Stimulated activated CD8-positive, alpha-beta memory T cell treated with anti-CD3 and anti-CD28 coated beads, Interleukin-7, amount 100 ng/mL, for 48 hours (primary cell): Measurements from ENCODE around the gene HAGH.

Experiments used
- DNase-seq, 2 donors: peaks; one replicate each; pipeline ENCODE4 v3.0.0-alpha.2; 2020; ENCODE audit warnings: low read depth in 1 of 2; ENCODE audit errors: extremely low read depth in 1 of 2

HAGH gene

DNA sequence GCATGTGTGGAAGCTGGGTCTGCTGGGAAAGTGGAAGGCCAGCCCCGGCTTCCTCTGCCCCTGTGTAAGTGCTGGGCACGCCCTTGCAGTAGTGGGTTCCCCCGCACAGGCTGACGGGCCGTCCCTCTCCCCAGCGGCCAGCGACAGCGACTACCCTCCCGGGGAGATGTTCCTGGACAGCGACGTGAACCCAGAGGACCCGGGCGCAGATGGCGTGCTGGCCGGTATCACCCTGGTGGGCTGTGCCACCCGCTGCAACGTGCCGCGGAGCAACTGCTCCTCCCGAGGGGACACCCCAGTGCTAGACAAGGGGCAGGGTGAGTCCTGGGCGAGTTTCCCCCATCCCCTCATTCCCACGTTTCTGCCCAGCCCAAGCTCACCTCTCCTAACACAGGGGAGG is 60.8 kb downstream of the HAGH start:
- DNase-seq: no peak

DNA sequence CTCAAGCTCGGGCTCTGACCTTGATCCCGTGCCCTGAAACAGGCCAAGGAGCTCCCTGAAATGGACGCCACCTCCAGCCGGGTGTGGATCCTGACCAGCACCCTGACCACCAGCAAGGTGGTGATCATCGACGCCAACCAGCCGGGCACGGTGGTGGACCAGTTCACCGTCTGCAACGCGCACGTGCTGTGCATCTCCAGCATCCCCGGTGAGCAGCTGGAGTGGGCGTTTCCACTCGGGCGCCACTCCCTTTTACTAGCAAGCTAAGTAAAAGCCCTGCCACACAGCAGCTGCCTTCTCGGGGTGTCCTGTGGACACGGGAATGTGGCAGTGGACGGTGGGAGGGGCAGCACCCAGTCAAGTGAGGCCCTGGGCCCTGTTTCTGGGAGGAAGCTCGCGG is 61.7 kb downstream of the HAGH start:
- DNase-seq: no peak

DNA sequence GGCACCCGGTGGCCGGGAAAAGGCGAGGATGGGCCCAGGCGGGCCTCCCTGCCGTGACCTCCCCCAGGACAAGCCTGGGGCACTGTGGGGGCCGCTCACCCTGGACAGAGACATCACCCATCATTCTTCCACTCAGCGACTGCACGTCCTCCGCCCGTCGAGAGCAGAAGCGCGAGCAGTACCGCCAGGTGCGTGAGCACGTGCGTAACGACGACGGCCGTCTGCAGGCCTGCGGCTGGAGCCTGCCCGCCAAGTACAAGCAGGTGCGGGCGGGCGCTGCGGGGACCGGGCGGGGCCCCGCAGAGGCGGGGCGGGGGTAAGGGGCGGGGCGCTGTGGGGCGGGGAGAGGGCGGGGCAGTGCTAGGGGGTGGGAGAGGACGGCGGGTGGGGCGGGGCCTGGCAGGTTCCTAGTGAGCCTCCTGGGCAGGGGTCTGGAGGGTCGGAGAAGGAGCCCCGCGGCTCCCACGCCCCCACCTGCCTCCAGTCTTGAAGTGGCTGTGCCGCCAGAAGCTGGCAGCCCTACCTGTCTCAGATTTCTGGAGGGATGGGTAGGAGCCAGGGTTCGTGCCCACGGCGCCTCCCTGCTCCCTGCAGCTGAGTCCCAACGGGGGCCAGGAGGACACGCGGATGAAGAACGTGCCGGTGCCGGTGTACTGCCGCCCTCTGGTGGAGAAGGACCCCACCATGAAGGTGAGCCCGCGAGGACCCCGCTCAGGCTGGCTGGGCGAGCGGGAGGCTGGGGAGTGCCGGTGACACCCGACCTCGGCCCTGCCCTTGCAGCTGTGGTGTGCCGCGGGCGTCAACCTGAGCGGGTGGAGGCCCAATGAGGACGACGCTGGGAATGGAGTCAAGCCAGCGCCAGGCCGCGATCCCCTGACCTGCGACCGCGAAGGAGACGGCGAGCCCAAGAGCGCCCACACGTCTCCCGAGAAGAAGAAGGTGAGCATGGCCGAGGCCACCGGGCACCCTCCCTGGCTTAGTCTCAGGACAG is 62.8 kb downstream of the HAGH start:
- no peak for DNase-seq

DNA sequence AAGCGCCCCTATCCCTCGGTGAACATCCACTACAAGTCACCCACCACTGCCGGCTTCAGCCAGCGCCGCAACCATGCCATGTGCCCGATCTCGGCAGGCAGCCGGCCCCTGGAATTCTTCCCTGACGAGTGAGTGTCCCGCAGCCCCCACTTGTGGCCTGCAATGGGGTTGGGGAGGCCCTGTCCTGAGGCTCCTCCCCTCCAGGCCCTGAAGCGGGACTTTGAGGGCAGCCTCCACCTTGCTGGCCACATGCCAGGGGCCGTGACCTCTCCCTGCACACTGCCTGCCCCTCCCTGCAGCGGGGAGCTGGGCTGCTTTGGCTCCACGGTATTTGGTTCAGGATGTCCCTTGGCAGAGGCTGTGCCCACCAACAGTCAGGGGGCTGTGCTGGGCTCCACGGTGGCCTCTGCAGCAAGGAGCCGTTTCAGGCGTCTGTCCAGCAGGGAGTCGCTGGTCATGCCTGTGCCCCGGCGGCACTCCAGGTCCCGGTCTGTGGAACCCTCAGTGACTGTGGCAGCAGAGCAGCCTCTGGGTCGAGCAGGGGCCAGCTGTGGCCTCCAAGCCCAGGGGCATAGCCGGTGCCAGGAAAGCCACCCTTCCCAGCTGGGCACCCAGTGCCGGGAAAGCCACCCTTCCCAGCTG is 63.6 kb downstream of the HAGH start:
- no peak for DNase-seq

DNA sequence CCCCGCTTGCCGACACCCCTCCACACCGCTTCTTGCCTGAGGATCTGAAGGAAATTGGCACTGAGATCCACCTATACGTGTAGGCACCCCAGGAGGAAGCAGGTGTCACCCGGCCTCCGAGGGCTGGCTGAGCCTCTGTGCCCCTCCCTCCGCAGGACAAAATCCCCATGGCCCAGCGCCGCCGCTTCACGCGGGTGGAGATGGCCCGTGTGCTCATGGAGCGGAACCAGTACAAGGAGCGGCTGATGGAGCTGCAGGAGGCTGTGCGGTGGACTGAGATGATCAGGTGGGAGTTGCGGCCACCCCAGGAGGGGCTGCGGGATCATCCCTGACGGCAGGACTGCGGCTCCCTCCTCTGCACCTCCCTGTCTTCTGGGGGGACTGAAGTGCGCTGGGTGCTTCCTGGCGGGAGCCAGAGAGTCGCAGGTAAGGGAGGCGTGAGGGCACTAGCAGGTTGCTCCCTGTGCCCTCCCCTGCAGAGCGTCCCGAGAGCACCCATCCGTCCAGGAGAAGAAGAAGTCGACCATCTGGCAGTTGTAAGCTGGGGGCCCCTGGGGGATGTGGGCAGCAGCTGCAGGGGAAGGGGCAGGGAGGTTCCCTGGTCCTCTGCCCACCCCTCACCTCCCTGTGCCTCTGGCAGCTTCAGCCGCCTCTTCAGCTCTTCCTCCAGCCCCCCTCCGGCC is 64.3 kb downstream of the HAGH start:
- no peak for DNase-seq

DNA sequence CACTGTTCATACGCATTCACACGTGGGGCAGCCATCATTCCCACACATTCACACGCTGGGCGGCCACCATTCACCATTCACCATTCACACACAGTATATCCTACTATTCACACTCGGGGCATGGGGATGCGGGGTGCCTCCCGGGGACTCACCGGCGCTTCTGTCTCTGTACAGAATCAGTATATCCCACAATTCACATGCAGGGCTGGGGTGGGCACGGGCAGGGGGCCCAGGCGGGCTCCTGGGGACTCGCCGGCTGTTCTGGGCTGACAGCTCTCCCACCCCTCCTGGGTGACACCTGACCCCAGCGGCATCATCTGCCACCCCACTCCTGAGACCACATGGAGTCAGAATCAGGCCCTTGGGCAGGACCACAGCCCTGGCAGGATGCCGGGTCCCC is 64.9 kb downstream of the HAGH start:
- DNase-seq: no peak

DNA sequence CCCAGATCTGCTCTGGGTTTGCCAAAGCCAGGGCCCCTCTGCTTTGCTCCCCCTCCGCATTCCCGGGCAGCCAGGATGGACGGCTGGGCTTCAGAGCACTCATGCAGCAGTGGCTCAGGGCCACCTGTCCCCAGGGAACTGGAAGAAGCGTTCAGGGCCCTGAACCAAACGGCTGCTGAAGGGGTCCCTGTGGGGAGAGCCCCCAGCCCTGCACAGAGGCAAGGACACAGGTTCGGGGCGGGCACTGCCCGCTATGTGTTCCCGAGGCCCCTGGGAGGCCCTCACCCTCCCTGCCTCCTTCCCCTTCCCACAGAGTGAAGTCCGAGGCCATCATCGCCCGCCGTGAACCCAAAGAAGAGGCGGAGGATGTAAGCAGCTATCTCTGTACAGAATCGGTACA is 65.7 kb downstream of the HAGH start:
- no peak for DNase-seq

DNA sequence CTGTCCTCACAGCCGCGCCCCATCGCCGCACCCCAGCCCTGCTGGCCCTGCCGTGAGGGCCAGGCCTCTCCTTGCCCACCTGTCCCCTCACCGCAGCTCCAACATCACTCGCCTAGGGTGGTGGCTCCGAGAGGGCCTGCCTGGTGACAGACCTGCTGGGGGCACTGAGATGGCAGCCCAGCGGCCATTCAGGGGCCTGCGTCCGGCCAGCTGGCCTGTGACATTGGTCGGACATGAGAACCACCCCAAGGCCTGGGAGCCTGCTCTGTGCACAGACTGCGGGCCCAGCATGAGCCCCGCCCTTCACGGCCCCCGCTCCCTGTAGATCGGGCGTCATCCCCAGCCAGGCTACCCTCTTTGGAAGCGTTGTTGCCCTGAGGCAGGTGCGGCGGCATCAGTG is 67.1 kb downstream of the HAGH start:
- no peak for DNase-seq

DNA sequence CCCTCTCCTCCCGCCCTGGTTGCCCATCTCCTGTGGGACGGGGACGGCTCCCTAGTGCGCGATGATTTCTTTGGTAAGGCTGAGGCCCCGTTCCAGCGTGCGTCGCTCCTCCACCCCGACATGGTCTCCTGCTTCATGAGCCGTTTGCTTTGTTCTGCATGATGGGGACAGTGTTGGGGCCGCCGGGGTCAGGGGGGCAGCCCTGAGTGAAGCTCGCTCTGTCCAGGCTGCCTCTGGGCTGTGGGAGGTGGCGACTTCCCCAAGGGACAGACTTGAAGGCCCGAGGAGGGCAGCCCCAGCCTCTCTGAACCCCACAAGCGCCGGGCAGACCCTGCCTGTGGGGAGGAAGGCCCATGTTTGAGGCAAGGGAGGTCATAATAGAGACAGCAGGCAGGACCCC is 67.7 kb downstream of the HAGH start:
- DNase-seq: no peak

DNA sequence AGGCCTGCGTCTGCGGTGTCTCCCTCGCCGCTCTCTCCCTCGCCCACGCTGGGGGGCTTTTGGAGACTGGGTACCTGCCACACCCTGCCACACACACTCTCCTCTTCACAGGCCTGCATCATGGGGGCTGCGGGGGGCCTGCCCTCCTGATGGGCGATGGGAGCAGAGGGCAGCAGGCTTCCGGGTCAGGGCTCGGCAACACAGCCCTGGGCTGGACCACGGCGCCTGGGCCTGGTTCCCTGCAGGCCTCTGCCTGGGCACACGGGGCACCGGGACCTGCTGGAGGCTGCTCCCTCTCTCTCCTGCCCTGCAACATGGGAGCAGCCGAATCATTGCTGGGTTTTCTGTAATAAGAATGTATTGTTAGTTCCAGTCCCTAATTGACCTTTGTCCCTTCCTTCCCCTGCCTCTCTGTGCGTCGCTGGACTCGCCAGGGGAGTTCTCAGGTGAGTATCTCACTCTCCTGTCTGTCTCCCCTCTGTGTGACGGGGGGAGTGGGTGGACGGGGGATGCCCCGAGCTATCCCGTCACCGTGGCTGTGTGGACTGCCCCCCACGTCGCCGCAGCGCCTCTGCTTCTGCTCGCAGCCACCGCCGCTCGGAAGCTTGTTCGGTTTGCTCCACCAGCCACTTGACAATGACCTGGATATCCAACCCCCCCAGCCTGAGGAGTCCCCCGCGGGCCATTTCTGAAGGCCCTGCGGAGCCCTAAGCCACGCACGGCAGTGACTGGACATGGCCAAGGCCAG is 68.7 kb downstream of the HAGH start:
- no peak for DNase-seq
